GM12865 (cell line): Measurements from ENCODE around the gene APMAP.
A peak's percentile ranks its signal among the peaks of the same experiment; 100 is the strongest.

Source experiments
- DNase-seq: peaks from one replicate; pipeline ENCODE4 v3.0.0; 2010; ENCODE audit warnings: low read depth
- H3K4me3 ChIP-seq: 2 replicates; pipeline ENCODE4 v1.5.1; 2011; ENCODE audit warnings: mild to moderate bottlenecking, low read depth, low read length, control low read depth
- CTCF ChIP-seq: IDR thresholded peaks from 2 replicates; pipeline ENCODE4 v1.5.1; 2011; ENCODE audit warnings: low read length, control low read depth, low read depth, inconsistent platforms; ENCODE audit not compliant: insufficient read depth; ENCODE audit errors: missing control alignments

The APMAP gene

GRCh38 chr20:24992487-24993205 is at the start of gene APMAP:
Gene APMAP, minus strand, starts transcription at chr20:24992751. Its CDS starts 63 bp downstream, at chr20:24992688.
- DNase-seq, result peak; percentile 96
- H3K4me3 ChIP-seq, result peak within 1 kb of the TSS; percentile 90
- TF ChIP-seq CTCF, result no peak

- no peak for DNase-seq
- H3K4me3 ChIP-seq, result no peak overlapping the region
- no peak for TF ChIP-seq CTCF
Observed at GRCh38 chr20:25041813-25042530, 49.4 kb upstream of the APMAP start.

DNA sequence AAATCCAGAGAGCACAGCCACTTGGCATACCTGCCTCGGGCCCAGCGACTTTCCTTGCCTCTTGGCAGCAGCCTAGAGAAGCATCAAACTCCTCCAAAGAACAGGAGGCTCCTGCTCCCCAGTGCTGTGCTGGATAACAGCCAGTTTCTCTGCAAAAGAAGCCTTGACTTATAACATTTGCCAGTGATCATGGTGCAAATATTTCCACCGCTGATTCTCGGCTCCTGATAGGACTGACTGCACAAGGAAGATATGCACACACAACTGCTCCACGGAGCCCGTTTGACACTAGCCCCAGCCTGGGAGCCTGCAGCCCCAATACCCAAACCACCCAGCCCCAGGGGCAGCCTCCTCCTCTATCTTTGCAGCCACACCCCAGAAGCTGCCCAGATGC is 47.9 kb upstream of the APMAP start:
- no peak for TF ChIP-seq CTCF
- H3K4me3 ChIP-seq, result no peak overlapping the region
- no peak for DNase-seq

- no peak for DNase-seq
- no peak for TF ChIP-seq CTCF
- H3K4me3 ChIP-seq, result no peak overlapping the region
Observed at GRCh38 chr20:25039697-25040437, 47.3 kb upstream of the APMAP start.

DNA sequence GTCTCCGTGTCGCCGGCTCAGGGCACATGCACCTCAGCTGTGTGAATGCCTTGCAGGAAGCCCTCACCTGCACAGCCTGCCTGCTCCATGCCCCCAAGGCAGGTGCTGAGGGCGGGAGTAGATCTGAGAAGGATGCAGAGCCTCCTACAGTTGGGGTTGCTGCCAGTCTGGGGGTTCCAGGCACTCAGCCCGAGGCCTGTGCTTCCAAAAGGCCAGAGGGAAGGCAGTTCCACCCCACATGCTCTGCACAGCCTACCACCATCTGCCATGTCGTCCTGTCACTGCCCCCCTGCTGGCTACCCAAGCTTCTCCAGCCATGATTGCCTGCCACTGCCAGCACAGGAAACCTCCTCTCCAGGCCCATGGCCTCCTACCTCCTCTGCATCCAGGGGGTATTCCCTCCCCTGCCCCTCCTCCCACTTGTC is 46.1 kb upstream of the APMAP start:
- no peak for TF ChIP-seq CTCF
- no peak for DNase-seq
- no peak overlapping the region for H3K4me3 ChIP-seq

- H3K4me3 ChIP-seq, result no peak overlapping the region
- DNase-seq, result no peak
- no peak for TF ChIP-seq CTCF
Observed at GRCh38 chr20:25038103-25038410, 45.5 kb upstream of the APMAP start.
